IPS-20b (cell line): ENCODE measurements around the gene MAGI2.

Source experiments
- H3K27ac ChIP-seq: one replicate; pipeline ENCODE4 v1.5.1; 2013; ENCODE audit warnings: low read length
- H3K27me3 ChIP-seq: 2 replicates; pipeline ENCODE4 v1.6.1; 2013; ENCODE audit warnings: mild to moderate bottlenecking, low read length, inconsistent platforms; ENCODE audit not compliant: insufficient read depth
- H3K36me3 ChIP-seq: 2 replicates; pipeline ENCODE4 v1.6.1; 2013; ENCODE audit warnings: low read depth, mild to moderate bottlenecking, inconsistent platforms, low read length, moderate library complexity; ENCODE audit not compliant: insufficient read depth
- H3K4me1 ChIP-seq: 2 replicates; pipeline ENCODE4 v1.6.1; 2013; ENCODE audit warnings: mild to moderate bottlenecking, control low read depth, inconsistent platforms, low read length, moderate library complexity; ENCODE audit not compliant: insufficient read depth
- H3K4me3 ChIP-seq: 2 replicates; pipeline ENCODE4 v1.5.1; 2013; ENCODE audit warnings: mild to moderate bottlenecking, low read length, inconsistent platforms
- H3K9ac ChIP-seq: 2 replicates; pipeline ENCODE4 v1.6.1; 2013; ENCODE audit warnings: low read depth, mild to moderate bottlenecking, inconsistent platforms, low read length, moderate library complexity
- H3K9me3 ChIP-seq: 2 replicates; pipeline ENCODE4 v1.6.1; 2013; ENCODE audit warnings: mild to moderate bottlenecking, low read depth, low read length, inconsistent platforms; ENCODE audit not compliant: insufficient read depth

Gene MAGI2

GRCh38 chr7:79320741-79321473, 132.6 kb downstream of the MAGI2 start:
- Histone ChIP-seq H3K36me3 (no peaks in the 10 kb centered on the region), H3K4me3 (no peak overlapping the region), H3K27ac (no peak overlapping the region), H3K9ac (no peak overlapping the region), H3K4me1 (peaks cover 13% of the 10 kb centered on the region), H3K27me3 (no peaks in the 10 kb centered on the region), H3K9me3 (no peaks in the 10 kb centered on the region)

GRCh38 chr7:79319369-79319768, 134.1 kb downstream of the MAGI2 start:
- H3K4me1 ChIP-seq = peaks cover 13% of the 10 kb centered on the region
- H3K9me3 ChIP-seq = no peaks in the 10 kb centered on the region
- H3K9ac ChIP-seq = no peak overlapping the region
- H3K36me3 ChIP-seq = no peaks in the 10 kb centered on the region
- no peaks in the 10 kb centered on the region for H3K27me3 ChIP-seq
- no peak overlapping the region for H3K27ac ChIP-seq
- no peak overlapping the region for H3K4me3 ChIP-seq

GRCh38 chr7:79317728-79318127, 135.7 kb downstream of the MAGI2 start:
- Histone ChIP-seq H3K9ac (no peak overlapping the region), H3K27me3 (no peaks in the 10 kb centered on the region), H3K4me3 (peak overlapping the region; percentile 38), H3K36me3 (no peaks in the 10 kb centered on the region), H3K4me1 (peaks cover 13% of the 10 kb centered on the region), H3K27ac (peak overlapping the region; percentile 42), H3K9me3 (no peaks in the 10 kb centered on the region)

GRCh38 chr7:79312022-79312421, 141.4 kb downstream of the MAGI2 start:
- no peaks in the 10 kb centered on the region for H3K4me1 ChIP-seq
- H3K9ac ChIP-seq = no peak overlapping the region
- H3K9me3 ChIP-seq = no peaks in the 10 kb centered on the region
- no peak overlapping the region for H3K4me3 ChIP-seq
- no peaks in the 10 kb centered on the region for H3K36me3 ChIP-seq
- no peak overlapping the region for H3K27ac ChIP-seq
- H3K27me3 ChIP-seq = no peaks in the 10 kb centered on the region

- H3K4me3 ChIP-seq = no peak overlapping the region
- no peak overlapping the region for H3K9ac ChIP-seq
- H3K4me1 ChIP-seq = no peaks in the 10 kb centered on the region
- H3K9me3 ChIP-seq = no peaks in the 10 kb centered on the region
- H3K36me3 ChIP-seq = no peaks in the 10 kb centered on the region
- no peaks in the 10 kb centered on the region for H3K27me3 ChIP-seq
- no peak overlapping the region for H3K27ac ChIP-seq
These were observed 145.3 kb downstream of the MAGI2 start for GRCh38 chr7:79308192-79308591.

GRCh38 chr7:79307376-79307775, 146.1 kb downstream of the MAGI2 start:
- H3K27me3 ChIP-seq = no peaks in the 10 kb centered on the region
- H3K9ac ChIP-seq = no peak overlapping the region
- no peak overlapping the region for H3K4me3 ChIP-seq
- no peaks in the 10 kb centered on the region for H3K4me1 ChIP-seq
- no peak overlapping the region for H3K27ac ChIP-seq
- H3K36me3 ChIP-seq = no peaks in the 10 kb centered on the region
- no peaks in the 10 kb centered on the region for H3K9me3 ChIP-seq

- H3K9ac ChIP-seq = no peak overlapping the region
- H3K27me3 ChIP-seq = no peaks in the 10 kb centered on the region
- no peaks in the 10 kb centered on the region for H3K4me1 ChIP-seq
- H3K4me3 ChIP-seq = no peak overlapping the region
- H3K36me3 ChIP-seq = no peaks in the 10 kb centered on the region
- no peaks in the 10 kb centered on the region for H3K9me3 ChIP-seq
- no peak overlapping the region for H3K27ac ChIP-seq
These were observed 148.8 kb downstream of the MAGI2 start for GRCh38 chr7:79304711-79305110.

- H3K9me3 ChIP-seq = no peaks in the 10 kb centered on the region
- H3K9ac ChIP-seq = no peak overlapping the region
- H3K27me3 ChIP-seq = no peaks in the 10 kb centered on the region
- H3K4me1 ChIP-seq = no peaks in the 10 kb centered on the region
- no peak overlapping the region for H3K4me3 ChIP-seq
- no peaks in the 10 kb centered on the region for H3K36me3 ChIP-seq
- no peak overlapping the region for H3K27ac ChIP-seq
These were observed 151.2 kb downstream of the MAGI2 start for GRCh38 chr7:79302293-79302692.

GRCh38 chr7:79301419-79301818, 152.0 kb downstream of the MAGI2 start:
- H3K9me3 ChIP-seq = no peaks in the 10 kb centered on the region
- no peaks in the 10 kb centered on the region for H3K4me1 ChIP-seq
- H3K27ac ChIP-seq = no peak overlapping the region
- no peak overlapping the region for H3K4me3 ChIP-seq
- H3K36me3 ChIP-seq = no peaks in the 10 kb centered on the region
- no peaks in the 10 kb centered on the region for H3K27me3 ChIP-seq
- no peak overlapping the region for H3K9ac ChIP-seq

- no peak overlapping the region for H3K27ac ChIP-seq
These were observed 152.9 kb downstream of the MAGI2 start for GRCh38 chr7:79300573-79300972.

GRCh38 chr7:79298145-79298760, 155.2 kb downstream of the MAGI2 start:
- Histone ChIP-seq H3K9ac (no peak overlapping the region), H3K9me3 (no peaks in the 10 kb centered on the region), H3K27me3 (no peaks in the 10 kb centered on the region), H3K36me3 (no peaks in the 10 kb centered on the region), H3K4me3 (no peak overlapping the region), H3K27ac (no peak overlapping the region), H3K4me1 (no peaks in the 10 kb centered on the region)

More at GRCh38 chr7:79300573-79300972, 152.9 kb downstream of the MAGI2 start:
- Histone ChIP-seq H3K36me3 (no peaks in the 10 kb centered on the region), H3K4me1 (no peaks in the 10 kb centered on the region), H3K9me3 (no peaks in the 10 kb centered on the region), H3K4me3 (no peak overlapping the region), H3K27me3 (no peaks in the 10 kb centered on the region), H3K9ac (no peak overlapping the region)

GRCh38 chr7:79296553-79297320, 156.7 kb downstream of the MAGI2 start:
- no peak overlapping the region for H3K27ac ChIP-seq
- H3K27me3 ChIP-seq = no peaks in the 10 kb centered on the region
- no peak overlapping the region for H3K4me3 ChIP-seq
- no peaks in the 10 kb centered on the region for H3K36me3 ChIP-seq
- H3K4me1 ChIP-seq = no peaks in the 10 kb centered on the region
- H3K9ac ChIP-seq = no peak overlapping the region
- no peaks in the 10 kb centered on the region for H3K9me3 ChIP-seq
